Fibroblast of peridontal ligament (primary cell): ENCODE measurements around the gene TMEM151B.

ENCODE experiments used
- DNase-seq: peaks from one replicate; pipeline ENCODE4 v3.0.0-alpha.2; 2010; ENCODE audit errors: extremely low read depth

The TMEM151B gene

DNA sequence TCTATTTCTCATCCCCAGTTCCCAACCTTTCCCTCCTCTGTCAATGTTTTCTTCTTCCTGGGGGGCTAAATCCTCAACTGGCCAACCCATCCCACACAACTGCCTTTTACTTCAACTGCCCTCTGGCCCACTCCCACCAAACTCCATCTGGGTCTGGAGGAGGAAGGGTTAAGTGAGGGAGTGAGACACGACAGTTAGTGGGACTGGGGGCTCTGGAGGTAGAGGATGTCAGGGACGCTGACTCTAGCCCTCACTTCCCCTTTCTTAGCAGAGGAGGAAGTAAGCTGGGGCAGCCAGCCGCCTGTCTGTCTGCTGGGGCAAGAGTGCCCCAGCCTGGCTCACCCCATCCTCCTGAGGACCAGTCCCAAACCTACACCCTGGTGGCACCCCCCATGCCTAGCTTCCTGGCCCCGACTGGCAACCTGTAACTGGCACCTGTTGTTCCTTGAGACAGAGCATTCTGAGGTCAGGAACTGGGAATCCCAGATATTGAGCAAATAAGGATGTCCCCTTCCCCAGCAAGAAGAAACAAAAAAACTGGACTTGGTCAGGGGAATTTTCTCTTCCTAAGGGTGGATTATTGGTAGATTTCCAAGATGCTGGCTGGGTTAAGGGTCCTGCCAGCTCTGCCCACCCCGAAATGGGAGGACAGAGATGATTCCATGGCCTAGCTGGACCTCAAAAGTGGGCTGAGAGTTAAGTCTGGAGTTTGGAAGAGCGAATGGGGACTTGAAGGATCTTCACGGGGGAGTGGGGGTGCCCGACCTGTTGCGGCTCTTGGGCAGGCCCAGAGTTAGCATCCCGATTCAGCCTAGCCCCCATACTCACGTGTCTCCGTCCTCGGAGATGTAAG is 5.9 kb upstream of the TMEM151B start:
- DNase-seq = no peak

- DNase-seq = peak; percentile 81
These were observed 5.1 kb upstream of the TMEM151B start, which contains the start of gene NFKBIE for GRCh38 chr6:44265007-44265721. TSS of gene NFKBIE (minus strand) at chr6:44265551. CDS start at chr6:44265346, 205 bp downstream.

DNA sequence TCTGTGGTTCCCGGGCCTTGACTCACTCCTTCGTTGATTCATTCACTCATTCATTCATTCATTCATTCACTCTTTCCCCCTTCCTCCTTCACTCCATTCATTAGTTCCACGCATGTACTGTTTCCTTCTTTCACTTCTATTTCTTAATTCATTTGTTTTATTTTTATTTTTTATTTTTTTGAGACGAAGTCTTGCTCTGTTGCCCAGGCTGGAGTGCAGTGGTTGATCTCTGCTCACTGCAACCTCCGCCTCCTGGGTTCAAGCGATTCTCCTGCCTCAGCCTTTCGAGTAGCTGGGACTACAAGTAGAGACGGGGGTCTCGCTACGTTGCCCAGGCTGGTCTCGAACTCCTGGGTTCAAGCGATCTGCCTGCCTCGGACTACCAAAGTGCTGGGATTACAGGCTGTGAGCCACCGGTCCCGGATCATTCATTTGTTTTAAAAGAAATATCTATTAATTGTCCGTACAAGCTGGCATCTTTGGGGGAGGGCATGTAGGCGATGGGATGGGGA is 4.5 kb upstream of the TMEM151B start:
- DNase-seq = no peak

- DNase-seq = no peak
These were observed 3.9 kb upstream of the TMEM151B start for GRCh38 chr6:44266347-44266746.

DNA sequence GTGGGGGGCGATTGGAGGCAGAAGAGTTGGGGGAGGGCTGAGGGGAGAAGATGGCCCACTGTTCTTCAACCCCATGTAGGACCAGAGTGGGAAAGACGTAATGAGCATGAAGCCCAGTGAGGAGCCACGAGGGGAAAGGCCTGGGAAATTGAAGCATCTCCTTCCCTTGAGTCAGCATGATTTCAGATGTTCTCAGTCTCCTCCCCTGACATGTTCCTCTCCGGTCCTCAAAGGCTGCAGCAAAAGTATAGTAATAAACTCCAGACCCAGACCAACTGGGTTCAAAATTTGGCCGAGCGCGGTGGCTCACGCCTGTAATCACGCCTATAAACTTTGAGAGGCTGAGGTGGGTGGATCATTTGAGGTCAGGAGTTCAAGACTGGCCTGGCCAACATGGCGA is 3.0 kb upstream of the TMEM151B start:
- no peak for DNase-seq

DNA sequence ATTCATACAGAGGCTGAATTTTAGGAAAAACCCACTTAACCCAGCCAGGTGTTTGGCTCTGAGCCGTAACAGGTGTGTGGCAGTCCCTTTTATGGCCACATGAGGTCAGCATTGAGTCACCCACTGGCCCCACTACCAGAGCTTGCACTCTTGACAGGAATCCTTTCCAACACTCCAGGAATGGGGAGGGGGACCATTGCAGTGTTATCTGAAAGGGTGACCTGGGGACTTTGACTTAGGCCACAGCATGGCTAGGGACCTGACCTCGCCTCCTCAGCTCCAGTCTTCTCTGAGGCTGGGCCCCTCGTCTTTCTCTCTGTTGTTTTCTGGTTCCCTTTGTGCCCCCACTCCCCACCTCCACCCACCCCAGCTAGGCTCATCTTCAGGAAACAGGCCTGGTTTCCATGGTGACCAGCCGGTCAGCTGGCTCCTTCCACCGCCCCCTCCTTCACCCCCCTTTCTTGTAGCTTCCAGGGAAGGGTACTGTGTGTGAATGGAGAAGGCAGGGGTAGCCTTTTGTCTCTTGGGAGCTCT is 2.1 kb upstream of the TMEM151B start:
- DNase-seq = peak; percentile 40

- DNase-seq = no peak
These were observed 901 bp upstream of the TMEM151B start for GRCh38 chr6:44269178-44269920.

DNA sequence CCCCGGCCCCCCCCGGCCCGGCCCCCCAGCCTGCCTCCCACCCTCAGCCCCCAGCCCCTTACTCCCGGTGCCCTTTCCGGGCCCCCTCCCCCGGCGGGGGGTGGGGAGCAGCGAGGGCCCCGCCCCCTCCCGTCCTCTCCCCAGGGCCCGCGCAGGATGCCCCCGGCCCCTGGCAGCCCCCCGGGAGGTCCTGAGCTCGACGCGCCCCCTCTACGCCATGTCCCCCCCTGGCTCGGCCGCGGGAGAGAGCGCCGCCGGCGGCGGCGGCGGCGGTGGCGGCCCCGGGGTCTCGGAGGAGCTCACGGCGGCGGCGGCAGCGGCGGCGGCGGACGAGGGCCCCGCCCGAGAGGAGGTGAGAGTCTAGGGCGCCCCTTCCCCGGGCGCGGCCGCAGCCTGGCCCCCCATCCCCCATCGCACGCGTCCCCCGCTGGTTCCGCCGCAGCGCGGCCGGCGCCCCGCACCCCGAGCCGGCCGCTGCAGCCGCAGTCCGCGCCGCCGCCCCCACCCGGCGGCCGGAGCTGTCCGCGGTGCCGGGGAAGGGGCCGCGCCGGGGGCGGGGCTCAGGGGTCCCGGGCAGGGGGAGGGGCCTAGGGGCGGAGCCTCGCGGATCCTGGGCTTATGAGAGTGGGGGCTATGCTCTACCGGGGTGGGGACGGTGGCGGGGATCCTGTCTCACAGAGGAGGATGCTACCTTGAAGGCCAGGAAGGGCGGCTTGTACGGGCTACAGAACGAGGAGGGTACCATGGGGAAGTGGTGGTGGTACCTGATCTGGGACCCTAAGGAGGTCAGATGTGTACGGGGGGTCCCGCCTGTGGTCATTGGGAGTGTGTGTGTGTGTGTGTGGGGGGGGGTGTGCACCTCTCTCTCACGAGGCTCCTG is 516 bp downstream of the TMEM151B start:
- DNase-seq = no peak

DNA sequence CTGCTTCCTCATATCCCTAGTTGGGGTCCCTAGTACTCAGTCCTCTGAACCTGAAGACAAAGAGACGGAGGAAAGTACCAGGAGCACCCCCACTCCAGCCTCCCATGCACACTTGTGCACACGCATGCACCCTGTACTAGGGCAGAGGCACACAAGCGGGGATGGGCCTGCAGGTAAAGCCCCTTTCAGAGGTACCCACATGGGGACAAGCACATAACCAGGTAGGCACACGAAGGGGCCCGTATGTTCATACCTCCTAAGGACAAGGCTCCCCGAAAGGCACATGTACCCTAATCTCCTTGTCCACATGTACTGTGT is 1.1 kb downstream of the TMEM151B start:
- DNase-seq = no peak

DNA sequence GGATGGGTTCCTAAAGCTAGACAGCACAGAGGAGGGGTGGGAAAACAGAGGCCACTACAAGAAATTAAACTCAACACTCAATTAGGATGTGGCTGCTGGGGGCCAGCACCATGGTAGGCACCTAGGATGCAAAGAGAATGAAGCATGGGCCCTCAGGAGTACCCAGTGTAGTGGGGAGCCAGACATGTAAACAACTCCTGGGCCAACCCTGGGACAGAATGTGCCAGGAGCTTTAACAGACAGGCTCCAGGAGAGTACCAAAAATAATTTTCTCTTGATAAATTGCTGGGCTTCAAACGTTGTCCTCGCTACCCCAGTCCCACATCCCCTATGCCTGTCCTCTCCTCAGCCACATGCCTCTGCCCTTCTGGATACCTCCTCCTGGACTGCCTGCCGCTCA is 1.7 kb downstream of the TMEM151B start:
- no peak for DNase-seq

- no peak for DNase-seq
These were observed 2.3 kb downstream of the TMEM151B start for GRCh38 chr6:44272529-44272928.

DNA sequence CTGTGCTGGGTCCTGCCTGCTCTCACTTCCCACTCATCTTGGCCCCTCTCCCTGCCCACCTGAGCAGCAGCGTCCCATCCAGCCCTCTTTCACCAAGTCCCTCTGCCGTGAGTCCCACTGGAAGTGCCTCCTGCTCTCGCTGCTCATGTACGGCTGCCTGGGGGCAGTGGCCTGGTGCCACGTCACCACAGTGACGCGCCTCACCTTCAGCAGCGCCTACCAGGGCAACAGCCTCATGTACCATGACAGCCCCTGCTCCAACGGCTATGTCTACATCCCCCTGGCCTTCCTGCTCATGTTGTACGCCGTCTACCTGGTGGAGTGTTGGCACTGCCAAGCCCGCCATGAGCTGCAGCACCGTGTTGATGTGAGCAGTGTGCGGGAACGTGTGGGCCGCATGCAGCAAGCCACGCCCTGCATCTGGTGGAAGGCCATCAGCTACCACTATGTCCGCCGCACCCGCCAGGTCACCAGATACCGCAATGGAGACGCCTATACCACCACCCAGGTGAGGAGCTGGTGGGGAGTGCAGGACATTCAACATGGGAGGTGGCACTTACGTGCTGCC is 2.8 kb downstream of the TMEM151B start:
- no peak for DNase-seq

DNA sequence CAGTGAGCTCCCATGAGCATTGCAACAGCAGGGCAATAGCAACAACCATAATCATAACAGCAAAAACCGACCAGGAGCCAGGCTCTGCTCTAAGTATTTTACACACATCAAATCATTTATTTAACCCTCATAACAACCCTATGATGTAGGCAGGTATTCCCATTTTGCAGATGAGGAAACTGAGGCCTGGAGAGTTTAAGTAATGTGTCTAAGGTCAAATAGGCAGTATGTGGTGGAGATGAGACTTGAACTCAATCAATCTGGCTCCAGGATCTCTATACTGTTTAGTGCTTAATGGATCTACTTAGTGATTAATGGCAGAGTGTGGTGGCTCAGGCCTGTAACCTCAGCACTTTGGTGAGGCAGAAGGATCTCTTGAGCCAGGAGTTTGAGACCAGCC is 3.4 kb downstream of the TMEM151B start:
- DNase-seq = no peak

DNA sequence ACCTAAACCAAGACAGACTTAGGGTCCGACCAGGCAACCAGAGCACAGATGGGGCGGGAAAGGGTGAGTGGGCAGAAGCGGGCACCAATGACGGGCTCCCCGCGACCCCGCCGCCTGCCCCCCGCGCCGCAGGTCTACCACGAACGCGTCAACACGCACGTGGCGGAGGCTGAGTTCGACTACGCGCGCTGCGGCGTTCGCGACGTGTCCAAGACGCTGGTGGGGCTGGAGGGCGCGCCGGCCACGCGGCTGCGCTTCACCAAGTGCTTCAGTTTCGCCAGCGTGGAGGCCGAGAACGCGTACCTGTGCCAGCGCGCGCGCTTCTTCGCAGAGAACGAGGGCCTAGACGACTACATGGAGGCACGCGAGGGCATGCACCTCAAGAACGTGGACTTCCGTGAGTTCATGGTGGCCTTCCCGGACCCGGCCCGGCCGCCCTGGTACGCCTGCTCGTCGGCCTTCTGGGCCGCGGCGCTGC is 5.1 kb downstream of the TMEM151B start:
- no peak for DNase-seq

DNA sequence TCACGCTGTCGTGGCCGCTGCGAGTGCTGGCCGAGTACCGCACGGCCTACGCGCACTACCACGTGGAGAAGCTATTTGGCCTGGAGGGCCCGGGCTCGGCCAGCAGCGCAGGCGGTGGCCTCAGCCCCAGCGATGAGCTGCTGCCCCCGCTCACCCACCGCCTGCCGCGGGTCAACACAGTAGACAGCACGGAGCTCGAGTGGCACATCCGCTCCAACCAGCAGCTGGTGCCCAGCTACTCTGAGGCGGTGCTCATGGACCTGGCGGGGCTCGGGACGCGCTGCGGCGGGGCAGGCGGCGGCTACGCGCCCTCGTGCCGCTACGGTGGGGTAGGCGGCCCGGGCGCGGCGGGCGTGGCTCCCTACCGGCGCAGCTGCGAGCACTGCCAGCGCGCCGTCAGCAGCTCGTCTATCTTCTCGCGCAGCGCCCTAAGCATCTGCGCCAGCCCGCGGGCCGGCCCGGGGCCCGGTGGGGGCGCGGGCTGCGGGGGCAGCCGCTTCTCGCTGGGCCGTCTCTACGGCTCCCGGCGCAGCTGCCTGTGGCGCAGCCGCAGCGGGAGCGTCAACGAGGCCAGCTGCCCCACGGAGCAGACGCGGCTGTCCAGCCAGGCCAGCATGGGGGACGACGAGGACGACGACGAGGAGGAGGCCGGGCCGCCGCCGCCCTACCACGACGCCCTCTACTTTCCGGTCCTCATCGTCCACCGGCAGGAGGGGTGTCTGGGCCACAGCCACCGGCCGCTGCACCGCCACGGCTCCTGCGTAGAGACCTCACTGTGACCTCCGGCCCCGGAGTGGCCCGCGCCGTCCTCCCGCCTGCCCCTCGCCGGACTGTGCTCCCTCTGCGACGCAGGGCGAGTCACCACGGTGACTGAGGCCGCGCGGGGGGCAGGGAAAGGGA is 5.7 kb downstream of the TMEM151B start:
- no peak for DNase-seq

DNA sequence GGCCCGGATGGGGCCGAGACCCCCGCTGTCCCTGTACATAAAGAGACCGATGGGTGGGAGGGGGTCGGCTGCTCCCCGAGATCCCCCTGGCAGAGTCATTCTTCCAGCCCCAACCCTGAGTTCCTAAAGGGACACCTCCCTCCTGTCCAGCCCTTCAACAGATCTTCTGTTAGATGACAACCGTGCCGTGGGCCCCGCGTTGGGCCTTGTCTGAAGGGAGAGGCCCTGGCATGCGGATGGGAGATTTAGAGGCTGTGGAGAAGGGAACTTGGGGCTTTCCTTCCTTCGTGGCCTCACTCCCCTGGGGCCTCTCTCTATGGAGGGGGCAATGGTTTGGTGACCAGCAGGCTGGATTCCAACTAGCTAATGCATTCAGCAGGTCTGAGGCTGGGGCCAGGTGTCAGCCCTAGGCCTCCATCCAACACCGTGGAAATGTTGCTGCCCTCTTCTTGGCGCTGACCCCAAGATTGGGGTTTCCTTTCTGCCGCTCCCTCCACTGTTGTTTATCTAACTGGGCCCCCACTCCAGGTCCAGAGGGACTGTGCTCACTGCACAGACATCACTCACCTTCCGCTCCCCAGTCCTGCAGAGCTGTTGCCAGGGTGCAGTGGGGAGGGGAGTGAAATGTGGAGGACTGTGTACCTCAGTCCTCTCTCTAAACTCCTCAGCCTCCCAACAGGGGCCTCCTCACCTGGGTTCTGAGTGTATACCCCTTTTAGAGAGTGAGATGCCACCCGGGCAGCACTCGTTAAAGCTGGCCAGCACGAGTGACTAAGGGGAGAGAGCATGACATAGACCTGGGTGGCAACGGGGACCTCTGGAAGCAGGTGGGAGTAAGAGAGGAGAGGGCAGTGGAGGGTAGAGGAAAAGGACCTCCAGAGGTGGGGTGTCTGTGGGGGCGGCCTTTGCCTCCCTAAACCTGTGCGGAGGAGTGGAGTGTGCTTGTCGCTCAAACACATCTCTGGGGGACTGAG is 6.7 kb downstream of the TMEM151B start:
- DNase-seq = no peak

DNA sequence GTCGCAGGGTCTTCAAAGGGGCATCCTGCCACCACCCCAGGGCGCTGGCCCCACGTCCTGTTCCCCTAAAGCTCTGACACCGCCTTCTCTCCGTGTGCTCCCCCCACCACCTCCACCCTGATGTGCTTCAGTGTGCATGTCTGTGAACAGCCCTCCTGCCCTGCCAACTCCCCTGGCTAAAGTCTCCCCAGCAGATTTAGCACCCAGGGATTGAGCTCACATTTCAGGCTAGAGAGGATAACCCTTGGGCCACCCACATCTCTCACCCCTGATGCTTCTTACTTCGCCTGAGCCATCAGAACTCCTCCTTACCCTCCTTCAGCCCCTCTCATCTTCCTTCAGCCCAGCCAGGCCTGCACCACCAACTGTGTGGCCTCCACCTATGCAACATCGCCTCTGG is 7.5 kb downstream of the TMEM151B start:
- no peak for DNase-seq

DNA sequence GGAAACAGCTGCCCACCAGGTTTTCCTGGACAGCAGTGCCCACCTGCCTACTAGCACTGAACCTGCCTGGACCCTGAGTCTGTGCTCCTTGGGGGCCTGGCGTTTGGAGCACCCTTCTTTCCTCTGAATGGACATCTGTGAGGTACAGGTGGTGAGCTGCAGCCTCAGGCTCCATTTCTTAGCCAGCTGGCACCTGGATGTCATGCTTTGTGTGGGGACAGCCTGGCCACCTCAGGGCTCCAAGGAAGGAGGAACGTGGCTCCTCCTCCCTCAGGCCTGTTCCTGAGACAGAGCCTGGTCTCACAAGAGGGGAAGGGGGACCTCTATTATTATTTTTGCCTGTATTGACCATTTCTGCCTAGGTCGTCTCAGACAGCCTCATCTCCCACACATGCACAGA is 8.1 kb downstream of the TMEM151B start:
- no peak for DNase-seq
